BLaER1 treated with 17β-estradiol and CSF1 and Interleukin-3, amounts not matched to agents 10 nM and 100 nM (cell line): Measurements from ENCODE around the gene COA6.
A peak's percentile ranks its signal among the peaks of the same experiment; 100 is the strongest.

Source experiments
- H3K27ac ChIP-seq, 11 experiments: shearing (Covaris generic); formaldehyde crosslinking; 2 replicates each; pipeline ENCODE4 v1.8.1; 2022
- H3K27me3 ChIP-seq, 11 experiments: shearing (Covaris generic); formaldehyde crosslinking; 2 replicates each; pipeline ENCODE4 v1.8.1; 2022
- H3K36me3 ChIP-seq, 11 experiments: shearing (Covaris generic); formaldehyde crosslinking; 2 replicates each; pipeline ENCODE4 v1.8.1; 2022
- H3K4me1 ChIP-seq, 10 experiments: shearing (Covaris generic); formaldehyde crosslinking; 2 replicates each; pipeline ENCODE4 v1.8.1; 2022
- H3K4me2 ChIP-seq, 11 experiments: shearing (Covaris generic); formaldehyde crosslinking; 2 replicates each; pipeline ENCODE4 v1.8.1; 2022
- H3K4me3 ChIP-seq, 10 experiments: shearing (Covaris generic); formaldehyde crosslinking; 2 replicates each; pipeline ENCODE4 v1.8.1; 2022
- H3K9ac ChIP-seq, 11 experiments: shearing (Covaris generic); formaldehyde crosslinking; 2 replicates each; pipeline ENCODE4 v1.8.1; 2022
- H3K9me3 ChIP-seq, 11 experiments: shearing (Covaris generic); formaldehyde crosslinking; replicated peaks in 1 of 11; 2 replicates each; pipeline ENCODE4 v1.8.1; 2022
- H4K20me1 ChIP-seq, 11 experiments: shearing (Covaris generic); formaldehyde crosslinking; 2 replicates each; pipeline ENCODE4 v1.8.1; 2022
- Cebpa-rat ChIP-seq, 11 experiments: shearing (Covaris generic); IDR thresholded peaks; 2 replicates each; pipeline ENCODE4 v1.8.1; 2022

Gene COA6

DNA sequence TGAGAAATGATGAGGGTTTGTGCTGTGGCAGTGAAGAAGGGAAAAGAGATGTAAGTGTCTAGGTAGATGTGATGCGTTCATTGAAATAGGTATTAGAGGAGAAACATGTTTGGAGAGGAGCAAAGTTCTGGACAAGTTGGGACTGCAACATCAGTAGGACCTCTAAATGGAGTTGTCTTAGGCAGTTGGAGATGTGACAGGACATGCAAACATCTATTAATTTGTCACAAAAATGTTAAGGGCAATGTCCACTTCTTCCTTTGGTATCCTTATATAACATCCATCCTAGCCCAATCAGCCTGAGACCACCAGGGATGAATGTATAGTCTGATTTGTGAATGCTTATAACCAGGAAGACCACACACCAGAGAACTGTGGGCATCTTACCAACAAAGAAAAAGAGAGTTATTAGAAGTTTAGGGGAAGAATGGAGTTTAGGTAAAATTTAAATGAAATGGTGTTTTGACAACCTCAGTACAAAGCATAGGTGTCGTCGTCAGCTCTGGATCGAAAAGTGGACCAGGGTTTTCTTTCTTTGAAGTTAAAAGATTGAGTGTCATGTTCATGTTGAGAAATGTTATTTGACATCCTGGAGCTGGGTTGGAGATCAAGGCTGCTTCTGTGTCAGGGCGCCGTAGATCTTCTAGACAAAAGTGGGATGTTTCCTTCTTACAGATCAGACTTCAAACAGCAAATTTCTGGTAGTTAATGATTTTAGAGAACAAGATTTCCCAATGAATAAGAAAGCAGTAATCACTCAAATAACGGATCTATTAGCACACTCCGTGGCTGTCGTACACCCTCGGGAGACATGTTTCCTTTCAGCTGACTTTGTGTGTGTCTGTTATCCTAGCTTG lies 8.7 kb downstream of the COA6 start:
- no peaks in the 10 kb centered on the region for H3K27me3 ChIP-seq
- no peak overlapping the region for H3K4me2 ChIP-seq
- no peak overlapping the region for H3K27ac ChIP-seq
- H4K20me1 ChIP-seq, result peaks cover 0 to 31% (median 6%) of the 10 kb centered on the region in 11 experiments; a peak in 8 of 22 replicates
- H3K9ac ChIP-seq, result no peak overlapping the region
- no peak for TF ChIP-seq Cebpa-rat (IDR thresholded peaks at IDR 0.05)
- no peak overlapping the region for H3K4me3 ChIP-seq
- H3K36me3 ChIP-seq, result peaks cover 75 to 93% (median 88%) of the 10 kb centered on the region in 11 experiments
- H3K4me1 ChIP-seq, result no peaks in the 10 kb centered on the region
- H3K9me3 ChIP-seq, result peaks cover 0 to 25% (median 9%) of the 10 kb centered on the region in 11 experiments; a peak in 10 of 22 replicates

- H3K9me3 ChIP-seq, result peaks cover 0 to 7% (median 0%) of the 10 kb centered on the region in 11 experiments; a peak in 3 of 22 replicates
- no peak overlapping the region for H3K4me2 ChIP-seq
- no peak overlapping the region for H3K27ac ChIP-seq
- peaks cover 0 to 16% (median 0%) of the 10 kb centered on the region in 11 experiments; a peak in 8 of 22 replicates for H4K20me1 ChIP-seq
- no peaks in the 10 kb centered on the region for H3K27me3 ChIP-seq
- TF ChIP-seq Cebpa-rat (IDR thresholded peaks at IDR 0.05), result no peak
- H3K4me1 ChIP-seq, result no peaks in the 10 kb centered on the region
- no peak overlapping the region for H3K9ac ChIP-seq
- H3K36me3 ChIP-seq, result peaks cover 50 to 86% (median 72%) of the 10 kb centered on the region in 11 experiments
- H3K4me3 ChIP-seq, result no peak overlapping the region
These were observed 12.9 kb downstream of the COA6 start for GRCh38 chr1:234386122-234386521.

DNA sequence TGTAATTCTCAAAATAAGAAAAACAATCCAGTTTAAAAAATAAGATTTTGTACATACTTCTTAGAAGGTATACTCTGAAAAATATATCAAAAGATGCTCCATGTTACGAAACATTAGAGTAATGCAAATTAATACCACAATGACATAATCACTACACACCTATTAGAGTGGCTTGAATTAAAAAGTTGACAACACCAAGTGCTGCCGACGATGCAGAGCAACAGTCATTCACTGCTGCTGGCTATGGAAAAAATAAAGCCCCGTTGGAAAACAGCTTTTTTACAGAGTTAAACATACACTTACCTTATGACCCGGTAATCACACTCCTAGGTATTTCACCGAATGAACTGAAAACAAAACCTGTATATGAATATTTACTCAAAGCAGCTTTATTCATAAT lies 14.8 kb downstream of the COA6 start:
- Histone ChIP-seq H3K9ac (no peak overlapping the region), H3K4me1 (no peaks in the 10 kb centered on the region), H3K36me3 (peaks cover 53 to 91% (median 72%) of the 10 kb centered on the region in 11 experiments), H3K27me3 (no peaks in the 10 kb centered on the region), H3K27ac (no peak overlapping the region), H3K9me3 (peaks cover 0 to 7% (median 0%) of the 10 kb centered on the region in 11 experiments; a peak in 3 of 22 replicates), H3K4me2 (no peak overlapping the region), H3K4me3 (no peak overlapping the region), H4K20me1 (no peaks in the 10 kb centered on the region)
- TF ChIP-seq Cebpa-rat (IDR thresholded peaks at IDR 0.05), result no peak

GRCh38 chr1:234393190-234393589 lies 19.9 kb downstream of the COA6 start:
- TF ChIP-seq Cebpa-rat (IDR thresholded peaks at IDR 0.05), result no peak
- Histone ChIP-seq H3K4me1 (peaks cover 0 to 27% (median 6%) of the 10 kb centered on the region in 10 experiments; a peak in 11 of 20 replicates), H4K20me1 (0 out of 22 replicates have a peak, but pooled peaks cover 0 to 4% (median 0%) of the 10 kb centered on the region in 11 experiments), H3K27ac (no peak overlapping the region), H3K9ac (no peak overlapping the region), H3K4me2 (no peak overlapping the region), H3K4me3 (no peak overlapping the region), H3K36me3 (peaks cover 22 to 87% (median 71%) of the 10 kb centered on the region in 11 experiments; a peak in 21 of 22 replicates), H3K27me3 (no peaks in the 10 kb centered on the region), H3K9me3 (peaks cover 0 to 4% (median 0%) of the 10 kb centered on the region in 11 experiments; a peak in 3 of 22 replicates)

DNA sequence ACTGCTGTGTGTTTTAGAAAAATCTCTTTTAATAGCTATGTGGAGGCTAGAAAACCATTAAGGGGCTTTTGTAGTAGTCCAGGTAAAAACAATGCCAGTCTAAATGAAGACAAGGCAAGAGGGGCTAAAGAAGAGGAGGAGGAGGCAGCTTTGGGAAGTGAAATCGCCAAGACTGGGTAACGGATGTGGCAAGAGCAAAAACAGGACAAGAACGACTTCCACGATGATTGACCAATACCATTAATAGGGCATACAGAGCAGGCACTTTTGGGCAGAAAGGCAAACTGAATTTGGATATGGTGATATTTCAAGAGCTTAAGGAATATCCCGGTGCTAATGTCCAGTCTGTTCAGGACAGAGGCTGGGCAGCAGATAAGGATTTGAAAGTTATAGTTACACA lies 22.0 kb downstream of the COA6 start:
- Histone ChIP-seq H3K36me3 (peaks cover 22 to 81% (median 63%) of the 10 kb centered on the region in 11 experiments; a peak in 21 of 22 replicates), H3K4me1 (peaks cover 6 to 44% (median 20%) of the 10 kb centered on the region in 10 experiments; a peak in 17 of 20 replicates), H3K9me3 (no peaks in the 10 kb centered on the region)

GRCh38 chr1:234396092-234396491 lies 22.8 kb downstream of the COA6 start:
- Histone ChIP-seq H3K36me3 (peaks cover 16 to 80% (median 57%) of the 10 kb centered on the region in 11 experiments; a peak in 21 of 22 replicates), H4K20me1 (0 out of 22 replicates have a peak, but pooled peaks cover 0 to 4% (median 0%) of the 10 kb centered on the region in 11 experiments), H3K4me2 (peak overlapping the region in 3 of 11 experiments; percentile 6 to 49 (median 37); a peak in 5 of 22 replicates)

More for the DNA sequence above, 22.0 kb downstream of the COA6 start:
- H3K4me2 ChIP-seq, result peak overlapping the region in 5 of 11 experiments; percentile 37 to 62 (median 51); a peak in 11 of 22 replicates
- no peaks in the 10 kb centered on the region for H3K27me3 ChIP-seq
- no peak overlapping the region for H3K4me3 ChIP-seq
- 0 out of 22 replicates have a peak, but pooled peaks cover 0 to 4% (median 0%) of the 10 kb centered on the region in 11 experiments for H4K20me1 ChIP-seq
- H3K9ac ChIP-seq, result 0 out of 22 replicates have a peak overlapping the region, but pooled peaks of 1 of the 11 experiments have one; percentile 8
- peak overlapping the region in 3 of 11 experiments; percentile 19 to 58 (median 57); a peak in 4 of 22 replicates for H3K27ac ChIP-seq
- TF ChIP-seq Cebpa-rat (IDR thresholded peaks at IDR 0.05), result no peak

GRCh38 chr1:234396871-234397270 lies 23.6 kb downstream of the COA6 start:
- no peak overlapping the region for H3K4me2 ChIP-seq
- peaks cover 6 to 60% (median 33%) of the 10 kb centered on the region in 10 experiments; a peak in 18 of 20 replicates for H3K4me1 ChIP-seq
- no peak overlapping the region for H3K27ac ChIP-seq
- H3K9me3 ChIP-seq, result no peaks in the 10 kb centered on the region
- H3K4me3 ChIP-seq, result no peak overlapping the region
- H3K27me3 ChIP-seq, result no peaks in the 10 kb centered on the region
- TF ChIP-seq Cebpa-rat (IDR thresholded peaks at IDR 0.05), result no peak
- 0 out of 22 replicates have a peak, but pooled peaks cover 0 to 4% (median 0%) of the 10 kb centered on the region in 11 experiments for H4K20me1 ChIP-seq
- H3K9ac ChIP-seq, result no peak overlapping the region
- H3K36me3 ChIP-seq, result peaks cover 10 to 78% (median 50%) of the 10 kb centered on the region in 11 experiments; a peak in 20 of 22 replicates

More at GRCh38 chr1:234396092-234396491, 22.8 kb downstream of the COA6 start:
- H3K4me3 ChIP-seq, result no peak overlapping the region
- peak overlapping the region in 1 of 11 experiments; percentile 57; a peak in 2 of 22 replicates for H3K27ac ChIP-seq
- peaks cover 6 to 52% (median 27%) of the 10 kb centered on the region in 10 experiments; a peak in 18 of 20 replicates for H3K4me1 ChIP-seq
- no peak for TF ChIP-seq Cebpa-rat (IDR thresholded peaks at IDR 0.05)
- H3K9ac ChIP-seq, result no peak overlapping the region
- H3K27me3 ChIP-seq, result no peaks in the 10 kb centered on the region
- no peaks in the 10 kb centered on the region for H3K9me3 ChIP-seq

DNA sequence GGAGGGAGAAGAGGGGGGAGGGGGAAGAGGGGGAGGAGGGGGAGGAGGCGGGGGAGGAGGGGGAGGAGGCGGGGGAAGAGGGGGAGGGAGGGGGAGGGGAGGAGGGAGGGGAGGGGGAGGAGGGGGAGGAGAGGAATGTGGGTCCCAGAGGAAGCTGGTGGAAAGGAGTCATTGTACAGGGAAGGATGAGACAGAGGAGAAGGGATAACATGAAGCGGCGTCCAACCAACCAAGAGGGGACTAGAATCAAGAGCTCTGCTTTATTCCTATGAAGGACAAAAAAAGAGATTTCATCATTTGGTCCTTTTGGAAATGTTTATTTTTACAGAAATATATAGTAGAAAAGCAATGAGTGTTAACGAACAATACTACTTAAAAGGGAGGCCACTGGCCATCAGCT lies 24.5 kb downstream of the COA6 start:
- Histone ChIP-seq H3K9ac (no peak overlapping the region), H3K4me2 (peak overlapping the region in 3 of 11 experiments; percentile 74 to 87 (median 76); a peak in 4 of 22 replicates), H3K27me3 (no peaks in the 10 kb centered on the region), H3K9me3 (no peaks in the 10 kb centered on the region), H3K27ac (peak overlapping the region in 5 of 11 experiments; percentile 9 to 79 (median 69); a peak in 4 of 22 replicates), H3K4me3 (no peak overlapping the region), H3K36me3 (peaks cover 5 to 77% (median 47%) of the 10 kb centered on the region in 11 experiments; a peak in 20 of 22 replicates), H3K4me1 (peaks cover 6 to 65% (median 34%) of the 10 kb centered on the region in 10 experiments; a peak in 18 of 20 replicates), H4K20me1 (0 out of 22 replicates have a peak, but pooled peaks cover 0 to 4% (median 0%) of the 10 kb centered on the region in 11 experiments)
- no peak for TF ChIP-seq Cebpa-rat (IDR thresholded peaks at IDR 0.05)
